Rectal smooth muscle tissue (tissue), 1 donor: Measurements from ENCODE around the gene TP63.

ENCODE experiments used
- H3K27ac ChIP-seq: one replicate; pipeline ENCODE4 v1.7.0; 2013; ENCODE audit warnings: low read depth, low read length, inconsistent platforms
- H3K27me3 ChIP-seq: one replicate; pipeline ENCODE4 v1.7.0; 2013; ENCODE audit warnings: low read length; ENCODE audit not compliant: control insufficient read depth, insufficient read depth
- H3K36me3 ChIP-seq: one replicate; pipeline ENCODE4 v1.7.0; 2013; ENCODE audit warnings: low read length; ENCODE audit not compliant: control insufficient read depth, insufficient read depth
- H3K4me1 ChIP-seq: one replicate; pipeline ENCODE4 v1.7.0; 2013; ENCODE audit warnings: low read length; ENCODE audit not compliant: control insufficient read depth, insufficient read depth
- H3K4me3 ChIP-seq: one replicate; pipeline ENCODE4 v1.7.0; 2013; ENCODE audit warnings: low read length
- H3K9ac ChIP-seq: one replicate; pipeline ENCODE4 v1.7.0; 2013; ENCODE audit warnings: low read length

TP63 gene

GRCh38 chr3:189845069-189845468, 213.9 kb downstream of the TP63 start:
- no peak overlapping the region for H3K9ac ChIP-seq
- H3K36me3 ChIP-seq: no peaks in the 10 kb centered on the region
- H3K27ac ChIP-seq: no peak overlapping the region
- no peaks in the 10 kb centered on the region for H3K27me3 ChIP-seq
- H3K4me3 ChIP-seq: no peak overlapping the region
- no peaks in the 10 kb centered on the region for H3K4me1 ChIP-seq

- no peak overlapping the region for H3K4me3 ChIP-seq
- no peaks in the 10 kb centered on the region for H3K4me1 ChIP-seq
- H3K27me3 ChIP-seq: no peaks in the 10 kb centered on the region
- no peak overlapping the region for H3K9ac ChIP-seq
- H3K36me3 ChIP-seq: no peaks in the 10 kb centered on the region
- H3K27ac ChIP-seq: no peak overlapping the region
These were observed 217.3 kb downstream of the TP63 start for GRCh38 chr3:189848395-189849040.

- no peaks in the 10 kb centered on the region for H3K27me3 ChIP-seq
- no peak overlapping the region for H3K4me3 ChIP-seq
- H3K36me3 ChIP-seq: no peaks in the 10 kb centered on the region
- no peak overlapping the region for H3K27ac ChIP-seq
- no peaks in the 10 kb centered on the region for H3K4me1 ChIP-seq
- H3K9ac ChIP-seq: no peak overlapping the region
These were observed 218.1 kb downstream of the TP63 start for GRCh38 chr3:189849262-189849661.

- no peaks in the 10 kb centered on the region for H3K27me3 ChIP-seq
- no peak overlapping the region for H3K9ac ChIP-seq
- no peak overlapping the region for H3K27ac ChIP-seq
- H3K4me3 ChIP-seq: no peak overlapping the region
- no peaks in the 10 kb centered on the region for H3K36me3 ChIP-seq
- H3K4me1 ChIP-seq: no peaks in the 10 kb centered on the region
These were observed 220.5 kb downstream of the TP63 start for GRCh38 chr3:189851682-189852081.

- H3K4me1 ChIP-seq: no peaks in the 10 kb centered on the region
- no peaks in the 10 kb centered on the region for H3K27me3 ChIP-seq
- H3K36me3 ChIP-seq: no peaks in the 10 kb centered on the region
- H3K4me3 ChIP-seq: no peak overlapping the region
- no peak overlapping the region for H3K9ac ChIP-seq
- no peak overlapping the region for H3K27ac ChIP-seq
These were observed 222.7 kb downstream of the TP63 start for GRCh38 chr3:189853906-189854305.

GRCh38 chr3:189860296-189860695, 229.1 kb downstream of the TP63 start:
- H3K27me3 ChIP-seq: no peaks in the 10 kb centered on the region
- H3K4me3 ChIP-seq: no peak overlapping the region
- no peaks in the 10 kb centered on the region for H3K36me3 ChIP-seq
- H3K9ac ChIP-seq: no peak overlapping the region
- H3K27ac ChIP-seq: no peak overlapping the region
- no peaks in the 10 kb centered on the region for H3K4me1 ChIP-seq

GRCh38 chr3:189862385-189862998, 231.3 kb downstream of the TP63 start:
- Histone ChIP-seq H3K9ac (no peak overlapping the region), H3K4me3 (no peak overlapping the region), H3K27me3 (no peaks in the 10 kb centered on the region), H3K4me1 (no peaks in the 10 kb centered on the region), H3K36me3 (no peaks in the 10 kb centered on the region), H3K27ac (no peak overlapping the region)

- no peak overlapping the region for H3K27ac ChIP-seq
- H3K4me1 ChIP-seq: no peaks in the 10 kb centered on the region
- H3K4me3 ChIP-seq: no peak overlapping the region
- H3K9ac ChIP-seq: no peak overlapping the region
- H3K36me3 ChIP-seq: no peaks in the 10 kb centered on the region
- H3K27me3 ChIP-seq: no peaks in the 10 kb centered on the region
These were observed 231.8 kb downstream of the TP63 start for GRCh38 chr3:189863031-189863430.

GRCh38 chr3:189868061-189868460, 236.9 kb downstream of the TP63 start:
- no peak overlapping the region for H3K4me3 ChIP-seq
- H3K27ac ChIP-seq: no peak overlapping the region
- H3K36me3 ChIP-seq: no peaks in the 10 kb centered on the region
- H3K27me3 ChIP-seq: no peaks in the 10 kb centered on the region
- no peak overlapping the region for H3K9ac ChIP-seq
- H3K4me1 ChIP-seq: no peaks in the 10 kb centered on the region

- Histone ChIP-seq H3K27ac (no peak overlapping the region), H3K4me1 (no peaks in the 10 kb centered on the region), H3K9ac (no peak overlapping the region), H3K27me3 (no peaks in the 10 kb centered on the region), H3K36me3 (no peaks in the 10 kb centered on the region), H3K4me3 (no peak overlapping the region)
These were observed 238.0 kb downstream of the TP63 start for GRCh38 chr3:189869165-189869564.

- no peak overlapping the region for H3K9ac ChIP-seq
- no peaks in the 10 kb centered on the region for H3K4me1 ChIP-seq
- no peak overlapping the region for H3K4me3 ChIP-seq
- no peak overlapping the region for H3K27ac ChIP-seq
- no peaks in the 10 kb centered on the region for H3K36me3 ChIP-seq
- H3K27me3 ChIP-seq: no peaks in the 10 kb centered on the region
These were observed 240.2 kb downstream of the TP63 start for GRCh38 chr3:189871418-189871817.

- no peaks in the 10 kb centered on the region for H3K27me3 ChIP-seq
- no peak overlapping the region for H3K9ac ChIP-seq
- H3K4me3 ChIP-seq: no peak overlapping the region
- no peak overlapping the region for H3K27ac ChIP-seq
- H3K36me3 ChIP-seq: no peaks in the 10 kb centered on the region
- H3K4me1 ChIP-seq: no peaks in the 10 kb centered on the region
These were observed 252.0 kb downstream of the TP63 start for GRCh38 chr3:189883113-189883753.

GRCh38 chr3:189890496-189890895, 259.3 kb downstream of the TP63 start:
- no peaks in the 10 kb centered on the region for H3K36me3 ChIP-seq
- no peak overlapping the region for H3K9ac ChIP-seq

More at GRCh38 chr3:189890496-189890895, 259.3 kb downstream of the TP63 start:
- no peak overlapping the region for H3K4me3 ChIP-seq
- no peaks in the 10 kb centered on the region for H3K4me1 ChIP-seq
- no peaks in the 10 kb centered on the region for H3K27me3 ChIP-seq
- no peak overlapping the region for H3K27ac ChIP-seq
